ENCODE measurements around the gene ICA1.

The ICA1 gene

GRCh38 chr7:8236780-8237407 lies 25.1 kb downstream of the ICA1 start:
- DNase-seq (ENCODE audit: low read depth), result no peak
- no peak for TF ChIP-seq MAX (IDR thresholded peaks at IDR 0.05; ENCODE audit: low read depth, low read length)
- TF ChIP-seq POLR2A (IDR thresholded peaks at IDR 0.05; ENCODE audit: extremely low read depth, insufficient read length), result no peak
- no peak for TF ChIP-seq CTCF (IDR thresholded peaks at IDR 0.05; ENCODE audit: low read depth, low read length)
- TF ChIP-seq MYC (IDR thresholded peaks at IDR 0.05; ENCODE audit: low read depth, low read length), result no peak
- no peak overlapping the region for H3K4me3 ChIP-seq (ENCODE audit: low read depth, low read length)

GRCh38 chr7:8232999-8233847 lies 28.7 kb downstream of the ICA1 start:
- no peak for DNase-seq (ENCODE audit: low read depth)
- TF ChIP-seq POLR2A (IDR thresholded peaks at IDR 0.05; ENCODE audit: extremely low read depth, insufficient read length) (no peak), MYC (IDR thresholded peaks at IDR 0.05; ENCODE audit: low read depth, low read length) (no peak), CTCF (IDR thresholded peaks at IDR 0.05; ENCODE audit: low read depth, low read length) (no peak), MAX (IDR thresholded peaks at IDR 0.05; ENCODE audit: low read depth, low read length) (no peak)
- H3K4me3 ChIP-seq (ENCODE audit: low read depth, low read length), result no peak overlapping the region

GRCh38 chr7:8229927-8230326 lies 32.0 kb downstream of the ICA1 start:
- TF ChIP-seq POLR2A (IDR thresholded peaks at IDR 0.05; ENCODE audit: extremely low read depth, insufficient read length) (no peak), CTCF (IDR thresholded peaks at IDR 0.05; ENCODE audit: low read depth, low read length) (no peak), MYC (IDR thresholded peaks at IDR 0.05; ENCODE audit: low read depth, low read length) (no peak)
- no peak overlapping the region for H3K4me3 ChIP-seq (ENCODE audit: low read depth, low read length)
- no peak for DNase-seq (ENCODE audit: low read depth)

- TF ChIP-seq POLR2A (IDR thresholded peaks at IDR 0.05; ENCODE audit: extremely low read depth, insufficient read length) (no peak), MYC (IDR thresholded peaks at IDR 0.05; ENCODE audit: low read depth, low read length) (no peak), MAX (IDR thresholded peaks at IDR 0.05; ENCODE audit: low read depth, low read length) (no peak), CTCF (IDR thresholded peaks at IDR 0.05; ENCODE audit: low read depth, low read length) (no peak)
- DNase-seq (ENCODE audit: low read depth), result no peak
- no peak overlapping the region for H3K4me3 ChIP-seq (ENCODE audit: low read depth, low read length)
Measured at GRCh38 chr7:8228766-8229674, 32.9 kb downstream of the ICA1 start.

- TF ChIP-seq MYC (IDR thresholded peaks at IDR 0.05; ENCODE audit: low read depth, low read length), result no peak
- no peak for TF ChIP-seq CTCF (IDR thresholded peaks at IDR 0.05; ENCODE audit: low read depth, low read length)
- no peak for TF ChIP-seq MAX (IDR thresholded peaks at IDR 0.05; ENCODE audit: low read depth, low read length)
- TF ChIP-seq POLR2A (IDR thresholded peaks at IDR 0.05; ENCODE audit: extremely low read depth, insufficient read length), result no peak
- no peak overlapping the region for H3K4me3 ChIP-seq (ENCODE audit: low read depth, low read length)
- DNase-seq (ENCODE audit: low read depth), result no peak
Measured at GRCh38 chr7:8228068-8228467, 33.9 kb downstream of the ICA1 start.

All from NB4 (cell line).